GM10266 (cell line): ENCODE measurements around the gene MPG.

Source experiments
- DNase-seq: peaks from one replicate; pipeline ENCODE4 v3.0.0; 2012; ENCODE audit errors: extremely low spot score
- CTCF ChIP-seq: IDR thresholded peaks from 2 replicates; pipeline ENCODE4 v1.5.1; 2012; ENCODE audit warnings: mild to moderate bottlenecking, low read depth; ENCODE audit not compliant: control insufficient read depth, insufficient read depth; ENCODE audit errors: missing control alignments

Gene MPG

GRCh38 chr16:54237-54581, 23.8 kb upstream of the MPG start:
- no peak for DNase-seq

GRCh38 chr16:55571-56136, 22.4 kb upstream of the MPG start:
- TF ChIP-seq CTCF: no peak
- DNase-seq: no peak

More at GRCh38 chr16:54237-54581, 23.8 kb upstream of the MPG start:
- no peak for TF ChIP-seq CTCF

- no peak for DNase-seq
- no peak for TF ChIP-seq CTCF
Measured at GRCh38 chr16:56231-56927, 21.6 kb upstream of the MPG start.

- DNase-seq: no peak
- no peak for TF ChIP-seq CTCF
Measured at GRCh38 chr16:57711-58110, 20.3 kb upstream of the MPG start.

- no peak for TF ChIP-seq CTCF
- DNase-seq: no peak
Measured at GRCh38 chr16:58491-59439, 19.3 kb upstream of the MPG start.

- DNase-seq: no peak
- no peak for TF ChIP-seq CTCF
Measured at GRCh38 chr16:59440-60059, 18.5 kb upstream of the MPG start.
